Inflammatory macrophage treated with lipopolysaccharide for 4 hours (primary cell): ENCODE measurements around the gene CD22.
"Not testable (repeated sequence)": the region's sequence is repeated elsewhere in the genome, so short reads cannot be mapped to it uniquely, and the experiment has no call there.

Source experiments
- DNase-seq: peaks from one replicate; pipeline ENCODE4 v3.0.0-alpha.2; 2020

CD22 gene

GRCh38 chr19:35362261-35363000 lies 33.4 kb downstream of the CD22 start:
- no peak for DNase-seq

GRCh38 chr19:35363001-35363590 lies 34.1 kb downstream of the CD22 start:
- DNase-seq: no peak

- no peak for DNase-seq
Measured at GRCh38 chr19:35363711-35364425, 34.9 kb downstream of the CD22 start.

GRCh38 chr19:35365303-35365702 lies 36.3 kb downstream of the CD22 start:
- DNase-seq: no peak

GRCh38 chr19:35368378-35368777 lies 39.4 kb downstream of the CD22 start:
- no peak for DNase-seq

- DNase-seq: no peak
Measured at GRCh38 chr19:35369522-35369921, 40.5 kb downstream of the CD22 start.

GRCh38 chr19:35370722-35371121 lies 41.7 kb downstream of the CD22 start, which contains the start of gene GPR42:
Gene GPR42 (plus strand): TSS chr19:35371068. CDS start chr19:35371360, 292 bp downstream.
- DNase-seq: no peak

- DNase-seq: no peak
Measured at GRCh38 chr19:35373492-35373891, 44.5 kb downstream of the CD22 start.

GRCh38 chr19:35374031-35374430 lies 45.0 kb downstream of the CD22 start:
- DNase-seq: not testable (repeated sequence)

- DNase-seq: no peak
Measured at GRCh38 chr19:35375505-35376307, 46.7 kb downstream of the CD22 start.

GRCh38 chr19:35377656-35378055 lies 48.7 kb downstream of the CD22 start:
- no peak for DNase-seq

- DNase-seq: no peak
Measured at GRCh38 chr19:35378356-35378755, 49.4 kb downstream of the CD22 start.

- DNase-seq: not testable (repeated sequence)
Measured at GRCh38 chr19:35379545-35379944, 50.6 kb downstream of the CD22 start.

GRCh38 chr19:35379992-35380391 lies 51.0 kb downstream of the CD22 start:
- DNase-seq: no peak

GRCh38 chr19:35380450-35381124 lies 51.6 kb downstream of the CD22 start:
- no peak for DNase-seq

GRCh38 chr19:35381318-35381717 lies 52.3 kb downstream of the CD22 start:
- DNase-seq: no peak

- no peak for DNase-seq
Measured at GRCh38 chr19:35381926-35382325, 52.9 kb downstream of the CD22 start.

- DNase-seq: no peak
Measured at GRCh38 chr19:35383536-35383935, 54.5 kb downstream of the CD22 start.

- no peak for DNase-seq
Measured at GRCh38 chr19:35388277-35389054, 59.5 kb downstream of the CD22 start.

GRCh38 chr19:35389192-35389861 lies 60.3 kb downstream of the CD22 start:
- DNase-seq: no peak
